Activated naive CD8-positive, alpha-beta T cell treated with anti-CD3 and anti-CD28 coated beads for 36 hours (primary cell): ENCODE measurements around the gene DIS3L. TPM values are rescaled to one million over a fixed set of nuclear protein-coding genes. Genes with fewer than 3 reads are reported as not detected.
"Not testable (repeated sequence)": the region's sequence is repeated elsewhere in the genome, so short reads cannot be mapped to it uniquely, and the experiment has no call there.

Experiments used
- DNase-seq: peaks from one replicate; pipeline ENCODE4 v3.0.0; 2021
- H3K27ac Mint-ChIP-seq: one replicate; pipeline ENCODE4 v1.8.0; 2022; ENCODE audit warnings: mild to moderate bottlenecking, moderate library complexity, mixed read lengths
- H3K27me3 Mint-ChIP-seq: one replicate; pipeline ENCODE4 v1.8.0; 2022; ENCODE audit warnings: mild to moderate bottlenecking, mixed read lengths
- H3K36me3 Mint-ChIP-seq: one replicate; pipeline ENCODE4 v1.8.0; 2021; ENCODE audit warnings: mild to moderate bottlenecking, mixed read lengths
- H3K4me1 Mint-ChIP-seq: one replicate; pipeline ENCODE4 v1.8.0; 2021; ENCODE audit warnings: mixed read lengths
- H3K4me3 Mint-ChIP-seq: one replicate; pipeline ENCODE4 v1.8.0; 2022; ENCODE audit warnings: mild to moderate bottlenecking, moderate library complexity, mixed read lengths
- H3K9me3 Mint-ChIP-seq: one replicate; pipeline ENCODE4 v1.8.0; 2022; ENCODE audit warnings: mixed read lengths
- total RNA-seq, 2 experiments: library from RNA; stranded (reverse); gene quantifications; one replicate each; pipeline ENCODE4 v1.2.3, GENCODE V29; 2021

Gene DIS3L
- total RNA-seq, 2 experiments from 2014 or later = 22.1 to 23.4 TPM

- not testable (repeated sequence) for H3K4me3 Mint-ChIP-seq, DNase-seq, H3K36me3 Mint-ChIP-seq, H3K4me1 Mint-ChIP-seq, H3K27ac Mint-ChIP-seq
- H3K27me3 Mint-ChIP-seq = peaks cover 13% of the 10 kb centered on the region
- peaks cover 10% of the 10 kb centered on the region for H3K9me3 Mint-ChIP-seq
Measured at GRCh38 chr15:66262837-66263236, 30.5 kb upstream of the DIS3L start.

GRCh38 chr15:66264859-66265513 is 28.4 kb upstream of the DIS3L start:
- no peak overlapping the region for H3K4me3 Mint-ChIP-seq
- peaks cover 3% of the 10 kb centered on the region for H3K36me3 Mint-ChIP-seq
- no peaks in the 10 kb centered on the region for H3K4me1 Mint-ChIP-seq
- no peak overlapping the region for H3K27ac Mint-ChIP-seq
- H3K27me3 Mint-ChIP-seq = peaks cover 13% of the 10 kb centered on the region
- no peak for DNase-seq
- H3K9me3 Mint-ChIP-seq = peaks cover 10% of the 10 kb centered on the region

- Mint-ChIP-seq H3K9me3 (no peaks in the 10 kb centered on the region), H3K4me1 (no peaks in the 10 kb centered on the region), H3K4me3 (no peak overlapping the region), H3K36me3 (no peaks in the 10 kb centered on the region), H3K27me3 (peaks cover 5% of the 10 kb centered on the region), H3K27ac (no peak overlapping the region)
- no peak for DNase-seq
Measured at GRCh38 chr15:66269326-66270090, 23.9 kb upstream of the DIS3L start.

GRCh38 chr15:66270932-66271331 is 22.4 kb upstream of the DIS3L start:
- no peak for DNase-seq
- H3K36me3 Mint-ChIP-seq = no peaks in the 10 kb centered on the region
- H3K4me3 Mint-ChIP-seq = no peak overlapping the region
- H3K9me3 Mint-ChIP-seq = no peaks in the 10 kb centered on the region
- H3K27ac Mint-ChIP-seq = no peak overlapping the region
- H3K4me1 Mint-ChIP-seq = no peaks in the 10 kb centered on the region
- H3K27me3 Mint-ChIP-seq = peaks cover 5% of the 10 kb centered on the region

GRCh38 chr15:66275352-66275751 is 18.0 kb upstream of the DIS3L start:
- H3K27me3 Mint-ChIP-seq = no peaks in the 10 kb centered on the region
- no peaks in the 10 kb centered on the region for H3K9me3 Mint-ChIP-seq
- H3K27ac Mint-ChIP-seq = no peak overlapping the region
- no peak overlapping the region for H3K4me3 Mint-ChIP-seq
- H3K4me1 Mint-ChIP-seq = no peaks in the 10 kb centered on the region
- no peak for DNase-seq
- no peaks in the 10 kb centered on the region for H3K36me3 Mint-ChIP-seq

GRCh38 chr15:66276546-66276945 is 16.8 kb upstream of the DIS3L start:
- Mint-ChIP-seq H3K4me3 (no peak overlapping the region), H3K36me3 (no peaks in the 10 kb centered on the region), H3K4me1 (no peaks in the 10 kb centered on the region), H3K9me3 (no peaks in the 10 kb centered on the region), H3K27ac (no peak overlapping the region), H3K27me3 (no peaks in the 10 kb centered on the region)
- DNase-seq = no peak

GRCh38 chr15:66278056-66278455 is 15.3 kb upstream of the DIS3L start:
- H3K36me3 Mint-ChIP-seq = no peaks in the 10 kb centered on the region
- DNase-seq = no peak
- H3K4me3 Mint-ChIP-seq = no peak overlapping the region
- H3K27ac Mint-ChIP-seq = no peak overlapping the region
- no peaks in the 10 kb centered on the region for H3K27me3 Mint-ChIP-seq
- no peaks in the 10 kb centered on the region for H3K9me3 Mint-ChIP-seq
- H3K4me1 Mint-ChIP-seq = no peaks in the 10 kb centered on the region

GRCh38 chr15:66278671-66279070 is 14.7 kb upstream of the DIS3L start:
- H3K4me3 Mint-ChIP-seq = no peak overlapping the region
- no peaks in the 10 kb centered on the region for H3K9me3 Mint-ChIP-seq
- no peaks in the 10 kb centered on the region for H3K36me3 Mint-ChIP-seq
- no peaks in the 10 kb centered on the region for H3K4me1 Mint-ChIP-seq
- no peak for DNase-seq
- no peak overlapping the region for H3K27ac Mint-ChIP-seq
- no peaks in the 10 kb centered on the region for H3K27me3 Mint-ChIP-seq

- Mint-ChIP-seq H3K9me3 (no peaks in the 10 kb centered on the region), H3K36me3 (no peaks in the 10 kb centered on the region), H3K4me3 (no peak overlapping the region), H3K27me3 (no peaks in the 10 kb centered on the region), H3K27ac (no peak overlapping the region), H3K4me1 (peaks cover 2% of the 10 kb centered on the region)
- DNase-seq = no peak
Measured at GRCh38 chr15:66284271-66284670, 9.1 kb upstream of the DIS3L start.

- Mint-ChIP-seq H3K27me3 (no peaks in the 10 kb centered on the region), H3K4me1 (peaks cover 7% of the 10 kb centered on the region), H3K4me3 (no peak overlapping the region), H3K27ac (no peak overlapping the region), H3K9me3 (no peaks in the 10 kb centered on the region), H3K36me3 (no peaks in the 10 kb centered on the region)
- no peak for DNase-seq
Measured at GRCh38 chr15:66285533-66286280, 7.7 kb upstream of the DIS3L start.

- H3K4me3 Mint-ChIP-seq = no peak overlapping the region
- H3K9me3 Mint-ChIP-seq = no peaks in the 10 kb centered on the region
- DNase-seq = no peak
- H3K4me1 Mint-ChIP-seq = peaks cover 19% of the 10 kb centered on the region
- no peaks in the 10 kb centered on the region for H3K27me3 Mint-ChIP-seq
- no peak overlapping the region for H3K27ac Mint-ChIP-seq
- no peaks in the 10 kb centered on the region for H3K36me3 Mint-ChIP-seq
Measured at GRCh38 chr15:66287461-66288057, 5.8 kb upstream of the DIS3L start.

- Mint-ChIP-seq H3K36me3 (no peaks in the 10 kb centered on the region), H3K27me3 (no peaks in the 10 kb centered on the region), H3K4me1 (peaks cover 20% of the 10 kb centered on the region), H3K27ac (no peak overlapping the region), H3K9me3 (no peaks in the 10 kb centered on the region), H3K4me3 (no peak overlapping the region)
- DNase-seq = no peak
Measured at GRCh38 chr15:66288093-66288492, 5.3 kb upstream of the DIS3L start.

GRCh38 chr15:66288551-66289185 is 4.7 kb upstream of the DIS3L start:
- no peaks in the 10 kb centered on the region for H3K27me3 Mint-ChIP-seq
- no peak overlapping the region for H3K4me3 Mint-ChIP-seq
- DNase-seq = no peak
- no peaks in the 10 kb centered on the region for H3K36me3 Mint-ChIP-seq
- no peaks in the 10 kb centered on the region for H3K9me3 Mint-ChIP-seq
- H3K4me1 Mint-ChIP-seq = peaks cover 20% of the 10 kb centered on the region
- no peak overlapping the region for H3K27ac Mint-ChIP-seq

- H3K27ac Mint-ChIP-seq = no peak overlapping the region
- H3K4me3 Mint-ChIP-seq = no peak overlapping the region
- H3K36me3 Mint-ChIP-seq = peaks cover 3% of the 10 kb centered on the region
- no peaks in the 10 kb centered on the region for H3K27me3 Mint-ChIP-seq
- H3K4me1 Mint-ChIP-seq = peaks cover 29% of the 10 kb centered on the region
- H3K9me3 Mint-ChIP-seq = no peaks in the 10 kb centered on the region
- DNase-seq = no peak
Measured at GRCh38 chr15:66290007-66290406, 3.4 kb upstream of the DIS3L start.

- peaks cover 3% of the 10 kb centered on the region for H3K36me3 Mint-ChIP-seq
- no peaks in the 10 kb centered on the region for H3K9me3 Mint-ChIP-seq
- no peak overlapping the region for H3K4me3 Mint-ChIP-seq
- peak; percentile 6 for DNase-seq
- H3K27me3 Mint-ChIP-seq = no peaks in the 10 kb centered on the region
- peaks cover 33% of the 10 kb centered on the region for H3K4me1 Mint-ChIP-seq
- no peak overlapping the region for H3K27ac Mint-ChIP-seq
Measured at GRCh38 chr15:66290518-66290917, 2.9 kb upstream of the DIS3L start.
